Activated naive CD4-positive, alpha-beta T cell (primary cell): ENCODE measurements around the gene EEFSEC.

Experiments used
- DNase-seq, 4 experiments: peaks; one replicate each; lab custom pipeline; 2025; lab: John Stamatoyannopoulos, UW

Gene EEFSEC

DNA sequence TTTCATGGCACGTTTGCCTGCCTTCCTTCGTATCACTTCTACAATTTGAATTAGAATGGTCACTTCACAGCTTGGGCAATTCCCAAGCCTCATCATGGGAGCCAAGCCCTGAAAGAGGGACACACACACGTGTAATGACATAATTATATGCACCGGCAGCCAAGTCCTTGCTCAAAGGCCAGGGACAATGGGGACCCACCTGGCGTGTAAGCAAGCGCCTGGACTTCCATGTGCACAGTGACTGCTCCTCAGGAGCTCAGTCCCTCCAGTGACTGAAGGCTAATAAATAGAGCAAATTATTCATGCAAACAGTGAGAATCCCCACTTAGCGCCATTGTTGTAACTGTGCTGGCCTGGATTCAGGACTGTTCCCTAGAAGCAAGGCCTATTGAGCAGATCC is 198.3 kb downstream of the EEFSEC start:
- no peak for DNase-seq

DNA sequence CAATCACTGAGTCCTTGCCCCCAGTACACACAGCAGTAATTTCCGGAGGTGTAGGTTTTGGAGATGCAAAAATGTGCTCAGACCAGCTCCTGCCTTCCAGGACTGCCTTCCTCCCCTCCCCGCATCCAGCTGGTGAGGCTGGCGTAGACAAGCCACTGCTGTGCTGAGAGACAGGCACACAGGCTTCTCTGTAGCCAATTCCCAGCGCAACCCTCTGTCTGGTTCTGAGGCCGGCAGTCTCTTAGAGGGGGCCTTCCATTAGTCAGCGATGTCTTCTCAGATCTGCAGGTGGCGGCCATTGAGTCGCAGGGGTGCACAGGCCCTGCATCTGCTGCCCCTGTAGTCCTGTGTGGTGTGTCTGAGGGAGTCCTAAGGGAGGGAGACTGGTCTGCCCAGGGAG is 199.0 kb downstream of the EEFSEC start:
- DNase-seq = no peak

DNA sequence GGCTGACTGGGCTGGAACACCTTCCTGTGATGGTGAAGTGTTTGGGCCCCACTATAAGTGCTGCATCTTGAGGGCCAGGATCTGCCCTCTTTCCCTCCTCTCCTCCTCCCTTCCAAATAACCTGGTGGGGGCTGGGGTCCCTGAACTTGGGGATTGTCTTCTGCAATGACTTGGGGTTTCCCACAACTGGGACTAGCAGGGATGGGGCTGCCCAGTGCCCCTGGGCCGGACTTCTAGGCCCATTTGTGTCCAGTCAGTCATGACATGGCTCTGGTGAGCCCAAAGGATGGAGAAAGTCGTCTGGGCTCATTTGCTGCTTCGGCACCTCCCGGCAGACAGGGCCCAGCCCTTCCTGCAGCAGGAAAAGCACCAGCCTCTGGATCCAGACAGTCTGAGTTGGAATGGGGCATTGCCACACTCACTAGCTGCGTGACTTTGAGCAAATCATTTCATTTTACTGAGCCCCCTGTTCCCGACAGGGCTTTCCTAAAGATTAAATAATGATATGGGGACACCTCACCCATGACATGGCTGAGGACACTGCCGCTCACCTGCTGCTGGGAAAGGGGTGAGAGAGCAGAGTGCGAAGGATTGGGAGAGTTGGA is 200.2 kb downstream of the EEFSEC start:
- DNase-seq = no peak

DNA sequence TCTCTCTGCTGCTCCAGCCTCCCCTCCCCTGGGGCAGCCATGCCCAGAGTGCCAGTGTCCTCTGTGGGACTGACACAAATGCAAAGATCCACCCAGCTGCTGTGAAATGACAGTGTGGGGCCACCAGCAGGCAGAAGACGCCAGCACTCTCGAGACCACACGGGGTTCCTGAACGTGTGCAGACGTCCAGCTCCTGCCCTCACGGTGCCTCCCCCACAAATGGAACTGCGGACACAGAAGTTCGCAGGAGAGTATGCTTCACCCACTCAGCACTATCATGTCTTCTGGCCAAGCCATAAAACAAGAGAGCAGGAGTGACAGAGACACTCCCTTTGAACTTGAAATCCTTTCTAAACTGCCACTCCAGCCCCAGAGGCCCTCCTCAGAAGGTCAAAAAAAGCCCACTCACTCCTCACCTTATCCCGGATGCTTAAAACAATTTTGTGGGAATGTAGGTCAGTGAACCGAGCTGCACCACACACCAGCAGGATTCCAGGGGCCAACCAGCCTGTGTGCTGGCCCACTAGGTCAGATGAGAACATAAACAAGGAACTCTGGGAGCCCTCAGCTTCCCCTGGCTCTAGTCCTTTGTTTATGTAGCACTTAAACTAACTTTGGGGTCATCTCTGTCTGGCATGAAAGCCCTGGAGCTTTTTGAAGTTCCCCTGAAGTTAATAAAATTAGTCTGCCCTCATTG is 200.9 kb downstream of the EEFSEC start:
- DNase-seq = no peak

DNA sequence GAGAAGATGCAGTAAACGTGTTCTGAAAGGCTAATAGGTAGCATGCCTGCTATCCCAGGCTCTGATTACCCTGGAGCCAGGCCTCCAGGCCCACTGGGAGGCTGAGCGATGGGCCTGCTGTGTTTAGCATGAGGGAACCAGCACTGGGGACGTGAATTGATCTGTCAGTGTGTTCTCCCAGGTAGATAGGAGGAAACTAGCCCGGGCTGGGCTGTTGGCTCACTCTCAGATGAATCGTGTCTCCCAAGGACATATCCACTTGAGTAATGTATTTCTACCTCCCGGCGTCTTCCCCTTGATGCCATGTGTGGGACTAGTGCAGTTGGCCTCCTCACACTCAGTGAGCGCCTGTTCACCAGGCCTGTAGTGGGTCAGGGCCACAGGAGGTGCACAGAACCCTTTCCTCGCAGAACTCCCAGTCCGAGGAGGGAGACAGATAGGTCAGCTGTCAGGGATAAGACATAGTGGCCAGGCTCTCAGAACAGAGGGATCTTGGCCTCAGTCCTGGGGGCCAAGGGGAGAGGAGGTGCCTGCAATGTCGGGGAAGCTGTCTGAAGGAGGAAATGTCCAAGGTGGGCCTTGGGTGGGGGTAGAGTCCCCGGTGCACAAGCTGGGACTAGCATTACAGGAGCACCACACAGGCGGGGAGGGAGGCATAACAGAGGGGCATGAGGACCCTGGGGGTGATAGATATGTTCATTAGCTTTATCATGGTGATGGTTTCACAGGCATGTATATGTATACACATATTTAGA is 201.7 kb downstream of the EEFSEC start:
- DNase-seq = no peak

DNA sequence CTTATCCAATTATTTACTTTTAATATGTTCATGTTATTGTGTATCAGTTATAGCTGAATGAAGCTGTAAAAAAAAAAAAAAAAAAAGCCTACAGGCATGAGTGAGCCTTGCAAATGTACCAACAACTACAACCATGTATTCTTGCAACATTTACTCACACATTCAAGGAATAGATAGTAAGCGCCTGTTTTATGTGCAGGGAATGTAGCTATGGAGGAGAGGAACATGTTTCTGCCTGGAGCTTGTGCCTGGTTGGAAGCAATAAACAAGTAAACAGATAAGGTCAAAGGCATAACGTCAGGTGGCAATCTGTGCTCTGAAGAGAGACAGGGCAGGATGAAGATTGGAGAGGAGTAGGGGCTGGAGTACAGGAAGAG is 202.2 kb downstream of the EEFSEC start:
- DNase-seq = no peak

DNA sequence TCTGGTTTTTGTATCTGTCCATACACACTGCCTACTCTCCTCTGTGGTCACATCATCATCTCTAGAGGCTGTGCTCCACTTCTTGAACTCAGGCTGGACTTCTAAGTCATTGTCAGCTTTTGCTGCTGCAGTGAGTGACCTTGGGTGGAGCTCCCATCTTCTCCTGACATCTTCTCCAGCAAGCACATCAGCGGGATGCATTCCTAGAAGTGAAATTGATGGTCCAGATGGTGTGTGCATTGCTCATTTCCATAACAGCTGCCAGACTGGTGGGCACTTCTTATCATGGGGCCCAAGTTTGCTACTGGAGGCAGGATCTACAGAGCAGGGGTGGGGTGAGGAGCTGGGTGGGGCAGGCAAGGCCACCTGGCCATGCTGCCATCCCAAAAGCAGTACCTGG is 203.5 kb downstream of the EEFSEC start:
- no peak for DNase-seq

DNA sequence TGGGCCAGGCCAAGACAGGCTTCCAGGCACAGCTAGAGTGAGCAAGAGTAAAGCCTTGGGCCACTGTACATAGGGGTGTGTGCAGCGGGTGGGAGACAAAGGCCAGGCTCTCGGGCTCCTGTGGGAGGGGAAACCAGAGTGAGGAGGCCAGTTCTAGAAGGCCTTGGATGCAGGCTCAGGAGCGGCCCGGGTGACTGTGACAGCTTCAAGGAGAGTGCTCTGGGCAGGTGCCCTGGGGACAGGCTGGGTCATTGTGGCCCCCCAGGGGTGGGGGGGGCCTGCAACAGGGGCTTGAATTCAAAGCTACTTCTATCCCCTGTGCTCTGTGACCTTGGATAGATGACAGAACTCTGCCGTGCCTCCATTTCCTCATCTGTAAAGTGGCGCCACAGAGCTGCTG is 204.3 kb downstream of the EEFSEC start:
- DNase-seq = no peak

DNA sequence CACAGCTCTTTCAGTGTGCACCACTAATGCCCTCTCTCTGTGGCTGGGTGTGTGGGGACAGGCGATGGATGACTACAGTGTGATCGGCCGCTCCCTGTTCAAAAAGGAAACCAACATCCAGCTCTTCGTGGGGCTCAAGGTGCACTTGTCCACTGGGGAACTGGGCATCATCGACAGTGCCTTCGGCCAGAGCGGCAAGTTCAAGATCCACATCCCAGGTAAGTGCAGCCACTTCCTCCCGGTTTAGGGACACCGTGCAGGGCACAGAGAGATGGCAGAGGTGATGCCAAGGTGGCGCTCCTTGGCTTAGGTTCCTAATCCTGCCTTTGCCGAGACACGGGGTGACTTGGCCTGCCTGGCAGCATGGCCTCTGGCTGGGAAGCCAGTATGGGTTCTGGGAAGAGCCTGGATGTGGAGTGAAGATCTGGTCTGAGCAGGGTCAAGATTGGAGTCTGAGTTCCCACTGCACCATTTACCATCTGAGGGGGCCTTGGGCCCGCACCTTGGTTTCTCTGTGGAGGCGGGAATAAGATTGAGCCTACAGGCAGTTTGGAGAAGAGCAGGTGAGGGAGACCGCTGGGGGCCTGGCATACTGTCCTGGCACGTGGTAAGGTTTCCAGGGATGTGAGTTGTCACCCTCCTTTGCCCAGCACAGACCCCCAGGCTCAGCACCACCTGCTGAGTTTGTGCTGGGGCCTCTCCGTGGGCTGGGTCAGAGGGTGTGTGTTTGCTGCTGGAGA is 205.0 kb downstream of the EEFSEC start:
- no peak for DNase-seq

DNA sequence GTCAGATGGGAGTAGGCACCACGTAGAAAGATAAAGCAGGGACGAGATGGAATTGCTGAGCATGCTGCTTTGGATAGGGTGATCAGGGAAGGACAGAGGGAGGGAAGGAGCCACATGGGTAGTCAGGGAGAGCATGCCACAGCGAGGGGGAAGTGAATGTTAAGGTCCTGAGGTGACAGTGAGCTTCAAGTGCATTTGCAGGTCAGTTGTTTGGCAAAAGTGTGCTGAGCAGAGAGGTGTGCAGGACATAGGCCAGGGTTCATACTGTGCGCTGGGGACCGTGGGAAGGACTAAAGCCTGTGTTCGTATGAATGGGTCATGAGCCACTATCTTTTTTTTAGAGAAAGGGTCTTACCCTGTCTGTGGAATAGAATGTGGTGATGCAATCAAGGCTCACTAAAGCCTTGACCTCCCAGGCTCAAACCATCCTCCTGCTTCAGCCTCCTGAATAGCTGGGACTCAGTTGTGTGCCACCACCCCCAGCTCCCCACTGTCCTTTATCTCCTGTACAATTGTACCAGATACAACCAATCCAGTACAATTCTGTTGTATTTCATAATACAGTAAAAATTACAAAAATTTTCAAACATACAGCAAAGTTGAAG is 205.9 kb downstream of the EEFSEC start:
- DNase-seq = no peak

DNA sequence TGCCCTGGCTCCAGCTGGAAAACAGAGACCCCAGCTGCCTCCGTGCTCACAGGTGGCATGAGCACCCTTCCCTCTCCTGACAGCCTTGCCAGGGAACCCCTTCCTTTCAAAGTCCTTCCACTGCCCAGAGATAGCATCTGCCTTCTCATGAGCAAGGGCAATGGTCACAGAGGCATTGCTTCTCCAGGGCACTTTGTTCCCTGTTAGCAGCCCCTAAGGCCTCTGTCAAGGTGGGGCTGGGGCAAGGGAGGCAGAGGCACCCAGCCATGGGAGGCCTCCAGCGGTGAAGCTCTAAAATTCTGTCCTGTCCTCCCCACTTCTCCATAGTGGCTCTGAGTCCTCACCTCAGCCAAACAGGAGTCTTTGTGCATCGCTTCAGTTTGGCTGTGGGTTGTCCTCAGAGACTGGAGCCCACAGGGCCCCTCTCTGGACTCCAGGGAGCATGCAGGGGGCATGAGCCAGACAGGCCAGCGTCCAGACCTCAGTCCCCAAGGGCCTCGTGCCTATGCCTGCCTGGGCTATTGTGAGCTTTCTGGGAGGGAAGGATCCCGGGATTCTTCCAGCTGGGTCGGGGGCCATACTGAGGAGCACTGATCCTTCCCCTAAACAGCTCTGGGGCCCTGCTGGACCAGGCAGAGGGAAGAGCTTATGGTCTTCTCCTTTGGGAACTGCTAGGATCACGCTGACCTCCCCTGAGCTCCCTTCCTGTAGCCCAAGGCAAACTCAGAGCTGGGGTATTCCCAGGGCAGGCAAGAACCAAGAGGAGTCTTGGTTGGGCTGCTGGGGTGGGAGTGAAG is 206.8 kb downstream of the EEFSEC start:
- DNase-seq = no peak

DNA sequence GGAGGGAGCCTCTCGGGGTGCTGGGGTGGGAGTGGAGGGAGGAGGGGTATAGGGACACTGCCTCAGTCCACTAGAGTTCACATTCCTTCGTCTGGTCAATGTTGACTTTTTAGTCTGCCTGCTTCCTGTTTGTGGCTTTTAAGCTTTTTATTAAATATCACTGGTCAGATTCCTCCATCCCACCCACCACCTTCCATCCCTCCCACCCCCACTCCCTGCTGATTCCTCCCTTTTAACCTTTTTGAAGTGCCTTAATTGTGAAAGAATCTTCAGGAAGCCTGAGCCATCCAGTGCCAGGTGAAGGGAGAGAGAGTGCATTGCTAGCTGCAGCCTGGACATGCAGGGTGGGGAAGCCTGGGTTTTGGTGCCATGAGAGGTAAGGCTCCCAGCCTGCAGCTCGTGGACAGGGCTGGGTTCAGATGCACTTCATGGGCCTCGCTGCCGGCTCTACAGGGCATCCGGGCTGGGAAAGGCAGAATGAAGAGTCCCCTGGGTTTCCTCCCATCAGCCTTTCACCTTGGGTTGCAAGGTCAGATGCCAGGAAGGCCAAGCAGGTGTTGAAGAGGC is 207.5 kb downstream of the EEFSEC start:
- DNase-seq = no peak

DNA sequence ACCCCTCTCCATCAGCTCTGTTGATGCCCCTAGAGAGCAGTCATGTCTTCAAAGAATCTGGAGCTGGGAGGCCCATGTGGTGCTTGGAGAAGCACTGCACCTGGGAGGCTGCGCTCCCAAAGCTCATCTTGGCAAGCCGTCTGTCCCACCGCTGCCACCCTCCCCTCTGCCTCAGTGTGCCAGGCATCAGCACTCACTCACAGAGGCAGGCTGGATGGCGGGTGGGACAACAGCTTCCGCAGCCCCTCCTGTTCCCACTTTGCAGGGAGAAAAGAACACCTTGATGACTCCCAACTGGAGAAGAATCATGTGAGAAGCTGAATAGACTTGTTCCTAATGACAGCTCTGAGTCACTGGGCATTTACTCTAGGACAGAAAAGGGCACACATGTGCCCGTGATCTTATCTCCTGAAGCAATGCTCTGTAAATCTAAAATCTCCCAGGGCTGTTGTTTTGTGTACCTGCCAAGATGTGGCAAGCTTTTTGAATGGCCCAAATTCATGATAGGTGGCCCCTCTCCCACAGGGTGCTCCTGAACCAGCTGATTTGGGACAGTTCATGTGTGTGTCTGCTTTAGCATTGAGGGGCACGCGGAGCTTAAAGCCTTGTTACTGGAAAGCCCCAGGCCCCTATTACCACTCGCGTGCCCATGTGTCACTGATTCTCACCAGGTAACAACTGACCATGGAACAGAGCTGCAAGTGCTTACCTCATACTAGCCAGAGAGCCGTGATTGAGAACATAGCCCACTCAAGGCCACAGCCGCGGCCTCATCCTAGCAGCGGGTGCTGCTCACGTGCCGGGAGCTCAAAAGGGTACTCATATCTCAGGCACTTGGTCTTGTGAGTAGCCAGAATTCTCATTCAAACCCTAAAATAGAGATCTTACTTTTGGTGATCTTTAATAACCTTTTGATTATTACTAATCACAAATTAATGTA is 209.0 kb downstream of the EEFSEC start:
- DNase-seq = no peak

DNA sequence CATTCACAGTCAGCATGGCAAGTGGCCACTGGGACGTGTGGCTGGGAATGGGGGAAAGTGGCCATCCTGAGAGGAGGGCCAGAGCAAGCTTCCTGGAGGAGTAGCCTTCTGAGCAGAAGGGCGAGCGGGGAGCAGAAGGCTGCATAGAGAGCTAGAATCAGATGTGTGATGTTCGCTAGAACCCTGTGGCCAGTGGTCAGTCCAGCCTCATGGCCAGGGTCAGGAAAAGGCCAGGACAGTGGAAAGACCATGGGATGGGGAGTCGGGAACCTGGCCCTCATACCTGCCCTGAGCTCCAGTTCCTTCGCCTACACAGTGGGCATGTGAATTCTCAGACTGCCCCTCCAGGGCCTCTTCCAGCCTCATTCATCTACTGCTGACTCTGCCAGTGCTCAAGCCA is 211.0 kb downstream of the EEFSEC start:
- DNase-seq = no peak

DNA sequence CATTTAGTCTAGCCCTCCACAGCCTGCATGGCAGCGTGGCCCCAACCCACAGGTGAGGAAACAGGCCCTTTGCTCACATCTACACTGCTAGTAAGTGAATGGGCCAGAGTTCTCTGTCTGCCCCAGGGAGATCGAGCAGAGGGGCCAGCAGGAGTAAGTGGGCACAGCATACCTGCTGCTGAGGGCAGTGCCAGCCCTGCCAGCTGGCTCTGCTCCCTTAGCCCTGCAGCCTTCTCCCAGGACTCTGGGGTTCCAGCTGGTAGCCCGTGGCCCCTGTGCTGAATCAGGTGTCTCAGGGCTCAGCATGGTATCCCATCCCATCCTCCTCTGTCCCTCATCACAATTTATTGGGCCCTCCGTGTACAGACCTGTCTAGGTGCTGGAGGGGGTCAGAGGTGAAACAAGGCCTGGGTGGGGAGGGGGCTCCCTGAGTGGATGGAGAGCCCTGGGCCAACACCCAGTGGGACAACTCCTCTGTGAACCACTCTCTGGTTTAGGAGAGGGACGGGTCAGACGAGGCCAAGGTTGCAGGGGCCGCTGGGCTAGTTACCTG is 211.6 kb downstream of the EEFSEC start:
- DNase-seq = no peak

DNA sequence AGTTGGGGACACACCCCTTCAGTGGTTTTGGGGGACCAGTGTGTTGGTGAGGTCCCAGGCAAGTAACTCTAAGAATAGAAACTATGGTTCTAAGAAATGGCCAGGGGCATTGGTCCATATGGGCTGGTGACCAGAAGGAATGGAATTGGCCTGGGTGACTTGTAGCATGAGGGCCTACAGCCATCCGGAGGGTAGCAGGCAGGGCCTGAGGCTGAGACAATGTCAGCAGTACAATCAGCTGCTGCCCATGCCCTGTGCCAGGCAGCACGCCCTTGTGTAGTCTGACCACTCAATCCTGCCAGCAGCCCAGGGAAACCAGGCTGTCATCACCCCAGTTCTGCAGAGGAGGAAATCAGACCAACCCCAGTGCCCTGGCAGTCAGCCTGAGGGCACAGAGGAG is 212.9 kb downstream of the EEFSEC start:
- DNase-seq = no peak

DNA sequence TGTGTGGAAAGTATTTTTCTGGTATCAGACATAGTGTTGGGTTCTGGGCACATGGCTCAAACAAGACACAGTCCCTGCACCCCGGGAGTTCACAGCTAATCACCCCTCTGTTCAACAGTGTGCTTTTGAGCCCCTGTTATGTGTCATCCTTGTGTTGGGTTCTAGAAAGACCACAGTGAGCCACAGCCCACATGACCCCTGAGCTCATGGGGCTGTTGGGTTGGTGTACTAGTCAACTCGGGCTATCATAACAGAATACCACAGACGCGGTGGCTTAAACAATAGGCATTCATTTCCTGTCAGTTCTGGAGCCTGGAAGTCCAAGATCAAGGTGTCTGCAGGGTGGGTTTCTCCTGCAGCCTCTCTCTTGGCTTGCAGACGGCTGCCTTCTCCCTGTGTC is 213.4 kb downstream of the EEFSEC start:
- DNase-seq = no peak

DNA sequence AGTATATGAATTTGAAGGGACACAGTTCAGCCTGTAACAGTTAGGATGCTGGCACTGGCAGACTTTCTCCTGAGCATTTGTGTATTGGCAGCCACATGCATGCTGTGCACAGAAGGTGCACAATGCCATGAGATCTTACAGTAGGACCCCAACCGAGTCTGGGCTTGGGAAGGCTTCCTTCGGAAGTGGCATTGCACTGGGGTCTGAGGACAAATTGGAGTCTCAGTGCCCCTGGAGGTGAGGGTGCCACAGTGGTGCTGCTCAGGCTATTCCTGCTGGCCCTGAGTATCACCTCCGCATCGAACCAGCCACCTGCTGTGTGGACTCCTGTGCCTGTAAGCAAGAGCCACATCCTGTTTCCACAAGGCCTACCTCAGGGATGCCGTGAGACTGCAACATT is 213.9 kb downstream of the EEFSEC start:
- DNase-seq = no peak

DNA sequence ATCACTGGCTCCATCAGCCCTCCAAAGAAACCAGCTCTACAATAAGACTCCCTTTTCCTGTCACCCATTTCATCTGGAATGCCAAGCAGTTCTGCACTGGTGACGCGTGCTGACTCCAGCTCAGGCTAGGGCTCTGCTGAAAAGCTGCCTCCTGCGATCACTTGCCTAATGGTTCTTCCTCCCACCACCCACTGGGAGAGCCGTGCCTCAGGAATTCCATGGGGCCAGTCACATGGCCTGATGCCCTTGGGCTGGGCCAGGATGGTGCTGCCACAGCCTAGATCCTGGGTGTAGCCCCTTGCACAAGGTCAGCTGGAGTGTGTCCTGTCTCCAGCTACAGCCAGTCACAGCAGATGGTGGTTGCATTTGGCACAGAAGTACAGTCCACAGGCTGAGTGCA is 214.5 kb downstream of the EEFSEC start:
- no peak for DNase-seq

DNA sequence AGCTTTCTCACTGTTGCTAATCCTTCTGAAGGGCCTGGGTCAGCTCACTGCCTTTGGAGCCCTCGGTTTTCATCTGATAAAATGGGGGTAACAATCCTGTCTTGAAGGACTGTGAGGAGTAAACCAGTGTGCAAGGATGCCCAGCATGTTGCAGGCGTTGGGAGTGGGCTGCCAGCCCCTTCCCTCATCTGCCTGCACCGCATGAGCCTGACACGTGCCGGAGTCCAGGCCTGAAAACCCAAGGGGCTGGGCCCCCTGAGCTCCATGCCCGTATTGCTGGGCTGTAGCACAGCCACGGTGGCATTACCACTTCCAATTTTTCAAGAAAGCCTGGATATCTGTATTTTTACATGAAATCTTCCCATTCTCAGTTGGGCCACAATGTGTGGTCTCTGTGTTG is 215.3 kb downstream of the EEFSEC start:
- DNase-seq = no peak
